Stimulated activated CD8-positive, alpha-beta memory T cell treated with anti-CD3 and anti-CD28 coated beads, Interleukin-2, amount 100 ng/mL, for 1 hour (primary cell): ENCODE measurements around the gene BOC.

Experiments used
- DNase-seq, 2 donors: peaks; one replicate each; pipeline ENCODE4 v3.0.0-alpha.2; 2020; ENCODE audit warnings: low read depth in 2 of 2

BOC gene

DNA sequence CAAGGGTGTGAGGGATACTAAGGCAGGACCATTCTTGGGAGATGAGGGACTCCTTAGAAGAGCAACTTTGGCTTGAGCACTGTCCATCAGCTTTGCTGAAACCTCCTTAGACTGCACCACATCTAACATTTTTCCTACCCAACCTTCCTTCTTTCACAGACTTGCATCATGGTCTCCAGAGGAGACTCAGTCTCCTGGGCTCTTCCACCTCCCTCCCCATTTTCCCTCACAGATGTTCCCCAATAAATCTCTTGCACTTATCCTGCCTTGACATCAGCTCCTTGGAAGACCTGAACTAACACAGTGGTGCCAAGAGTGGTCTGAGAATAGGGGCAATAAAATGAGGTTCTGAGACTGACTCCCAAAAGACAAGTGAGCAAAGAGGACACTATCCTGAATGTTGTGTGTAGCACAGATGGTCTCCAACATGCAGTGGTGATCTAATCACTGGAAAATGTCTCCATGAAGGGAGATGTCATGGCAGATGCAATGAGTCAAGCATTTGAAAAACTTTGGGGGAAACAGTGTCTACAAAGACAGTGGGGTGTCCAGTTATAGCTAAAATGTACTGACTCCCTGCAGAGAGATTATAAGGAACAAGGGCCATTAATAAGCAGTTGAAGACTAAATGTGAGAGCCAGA lies 26.0 kb upstream of the BOC start:
- no peak for DNase-seq

GRCh38 chr3:113186566-113186965 lies 24.8 kb upstream of the BOC start:
- no peak for DNase-seq

DNA sequence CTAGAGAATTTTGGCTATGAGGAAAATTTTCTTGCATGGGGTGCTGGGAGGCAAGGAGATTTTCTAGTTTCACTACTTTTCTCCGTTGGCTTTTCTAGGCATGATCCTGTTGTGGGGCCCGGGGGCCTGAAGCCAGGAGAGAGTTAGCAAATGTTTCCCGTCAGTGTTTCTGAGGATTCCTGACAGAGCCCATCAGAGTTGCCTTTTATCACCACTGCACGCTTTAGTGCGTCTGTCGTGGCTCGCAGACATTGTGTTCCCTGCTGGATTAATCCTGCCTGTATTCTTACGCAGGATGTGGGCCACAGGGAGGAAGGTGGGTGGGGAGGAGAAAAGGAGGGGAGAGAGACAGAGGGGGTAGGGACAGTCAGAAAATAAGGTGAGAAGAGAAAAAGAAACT lies 18.1 kb upstream of the BOC start:
- no peak for DNase-seq

GRCh38 chr3:113193719-113194118 lies 17.6 kb upstream of the BOC start:
- DNase-seq, result no peak

- no peak for DNase-seq
These were observed 16.4 kb upstream of the BOC start for GRCh38 chr3:113194823-113195401.

GRCh38 chr3:113200351-113200750 lies 11.0 kb upstream of the BOC start:
- no peak for DNase-seq

DNA sequence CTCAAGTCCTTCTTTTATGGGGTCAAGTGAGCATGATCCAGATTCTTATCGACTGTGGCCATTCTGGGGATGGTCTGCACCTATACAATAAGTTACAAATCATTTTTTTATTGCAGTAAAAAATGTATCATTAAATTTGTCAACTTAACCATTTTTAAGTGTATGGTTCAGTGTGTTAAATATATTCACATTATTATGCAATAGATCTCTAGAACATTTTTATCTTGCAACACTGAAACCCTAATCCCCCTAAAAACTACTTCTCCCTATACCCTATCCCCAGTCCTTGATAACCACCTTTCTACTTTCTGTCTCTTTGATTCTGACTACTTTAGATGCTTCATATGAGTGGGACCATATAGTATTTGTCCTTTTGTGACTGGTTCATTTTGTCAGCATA lies 10.4 kb upstream of the BOC start:
- no peak for DNase-seq

- DNase-seq, result no peak
These were observed 7.0 kb upstream of the BOC start for GRCh38 chr3:113204371-113204770.

GRCh38 chr3:113205481-113205880 lies 5.9 kb upstream of the BOC start:
- no peak for DNase-seq

- no peak for DNase-seq
These were observed 590 bp upstream of the BOC start for GRCh38 chr3:113210604-113211329.

- DNase-seq, result no peak
These were observed 940 bp downstream of the BOC start for GRCh38 chr3:113212150-113212843.

DNA sequence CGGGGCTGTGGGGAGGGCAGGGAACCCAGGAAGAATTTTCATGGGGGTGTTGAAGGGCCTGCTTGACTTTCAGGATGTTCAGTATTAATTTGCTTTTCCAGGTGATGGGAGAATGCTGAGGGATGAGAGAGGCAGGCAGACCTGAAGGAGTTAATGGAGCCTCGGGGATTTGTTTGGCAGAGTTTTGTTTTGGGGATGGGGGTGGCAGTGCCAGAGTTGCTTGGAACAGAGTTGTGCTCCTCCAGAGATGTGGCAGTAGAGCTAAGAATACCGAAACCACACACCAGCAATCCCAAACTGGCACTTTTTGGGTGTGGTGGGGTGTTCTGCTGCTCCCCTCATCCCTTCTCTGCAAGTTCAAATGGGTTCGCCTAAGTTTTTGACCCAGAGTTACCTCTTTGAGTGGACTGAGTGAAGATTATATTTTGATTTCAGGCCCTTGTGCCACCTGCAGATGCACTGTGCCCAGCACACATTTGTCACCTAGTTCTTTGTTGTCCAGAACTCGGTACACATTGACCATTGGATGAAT lies 1.6 kb downstream of the BOC start:
- no peak for DNase-seq

DNA sequence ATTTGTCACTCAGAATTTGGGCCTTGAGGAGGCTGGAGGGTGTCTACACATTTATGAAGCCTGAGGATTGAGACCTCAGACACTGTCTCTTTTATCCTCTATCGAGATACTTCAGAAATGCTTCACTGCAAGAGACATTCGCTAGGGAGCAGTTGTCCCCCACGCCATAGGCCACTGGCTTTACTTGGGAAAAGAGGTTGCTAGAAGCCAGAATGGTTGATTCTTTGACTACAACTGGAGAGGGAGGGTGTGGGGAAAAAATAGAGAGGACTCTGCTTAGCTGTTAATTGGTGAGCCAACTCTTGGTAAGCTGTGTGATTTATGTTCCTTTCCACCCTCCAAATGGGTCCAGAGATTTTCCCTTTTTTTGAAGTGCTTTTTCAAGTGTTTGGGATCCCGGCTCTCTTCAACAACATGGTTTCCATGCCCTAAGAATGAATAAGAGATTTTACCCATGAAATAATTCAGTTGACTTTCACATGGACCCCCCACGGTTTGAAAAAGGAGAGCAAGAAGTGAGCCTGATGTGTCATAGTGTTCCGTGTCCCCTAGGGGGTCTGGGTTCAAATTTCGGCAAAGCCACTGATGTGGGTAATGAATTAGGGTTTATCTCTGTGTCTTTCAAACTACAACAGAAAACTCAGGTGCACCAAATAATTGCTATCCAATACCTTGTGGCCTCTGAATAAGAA lies 2.7 kb downstream of the BOC start:
- DNase-seq, result no peak

DNA sequence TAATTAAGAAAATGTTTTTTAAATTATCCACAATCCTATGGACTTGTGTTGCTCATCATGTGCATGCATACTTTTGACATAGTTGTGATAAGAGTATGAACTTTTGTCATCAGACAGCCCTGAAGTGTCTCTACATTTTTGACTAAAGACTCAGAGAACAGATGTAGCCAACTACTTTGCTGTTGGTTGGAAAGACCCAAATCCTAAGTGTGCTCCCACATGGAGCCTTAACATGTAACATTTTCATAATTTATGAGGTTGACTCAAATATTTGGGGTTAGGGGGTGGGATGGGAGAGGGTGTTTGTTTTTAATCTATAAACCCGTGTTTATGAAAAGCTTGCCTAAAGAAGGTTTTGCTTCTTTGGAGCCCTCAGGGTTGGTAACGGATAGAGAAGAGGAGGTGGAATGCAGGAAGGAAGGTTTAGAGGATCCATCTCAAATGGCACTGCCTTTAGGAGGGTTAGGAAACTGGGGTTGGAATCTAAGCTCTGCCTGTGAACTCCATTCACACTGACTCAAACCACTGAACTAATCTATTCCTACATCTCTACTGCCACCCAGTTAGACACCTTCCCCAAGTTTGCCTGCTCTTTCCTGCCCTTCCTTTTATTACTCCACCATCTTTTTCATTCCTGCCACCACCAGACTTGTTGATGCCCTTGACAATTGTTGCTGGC lies 3.7 kb downstream of the BOC start:
- no peak for DNase-seq

- DNase-seq, result no peak
These were observed 5.0 kb downstream of the BOC start for GRCh38 chr3:113216393-113216792.

DNA sequence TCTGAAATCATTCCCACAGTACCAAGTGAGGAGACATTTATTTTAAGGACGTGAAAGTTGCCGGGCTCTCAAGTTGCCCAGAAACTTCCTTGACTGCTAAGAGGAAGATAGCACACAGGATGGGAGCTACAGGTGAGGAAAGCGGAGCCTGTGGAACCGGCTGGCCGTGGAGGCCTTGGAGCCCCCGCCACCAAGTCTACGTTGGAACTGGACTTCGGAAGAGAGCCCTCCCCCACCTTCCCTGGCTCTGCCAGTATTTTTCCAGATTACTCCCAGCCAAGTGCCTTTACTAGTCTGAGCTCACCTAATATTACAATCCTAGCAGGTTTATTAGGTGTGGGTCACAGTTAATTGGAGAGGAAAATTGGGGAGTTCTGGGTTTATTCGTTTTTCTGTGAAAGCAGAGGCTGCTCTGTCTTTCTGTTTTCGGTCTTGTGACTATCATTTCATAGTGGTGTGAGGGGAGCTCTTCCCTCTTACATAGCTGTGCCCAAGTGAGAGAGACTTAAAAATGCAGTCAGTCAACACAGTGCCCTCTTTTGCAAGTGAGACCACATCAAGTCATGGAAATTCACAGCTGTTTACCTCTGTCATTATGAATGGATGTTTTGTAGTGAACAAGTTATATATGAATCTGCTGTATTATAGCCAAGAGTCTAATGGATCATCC lies 6.8 kb downstream of the BOC start:
- DNase-seq, result no peak

- DNase-seq, result no peak
These were observed 7.3 kb downstream of the BOC start for GRCh38 chr3:113218681-113219045.

- DNase-seq, result no peak
These were observed 8.4 kb downstream of the BOC start for GRCh38 chr3:113219605-113220300.

- DNase-seq, result no peak
These were observed 9.4 kb downstream of the BOC start for GRCh38 chr3:113220721-113221120.

GRCh38 chr3:113221721-113222257 lies 10.4 kb downstream of the BOC start:
- DNase-seq, result no peak
